Measurements from ENCODE around the gene MRPL58. TPM values are rescaled to one million over a fixed set of nuclear protein-coding genes. Genes with fewer than 3 reads are reported as not detected.
A peak's percentile ranks its signal among the peaks of the same experiment; 100 is the strongest.

Gene MRPL58
- total and polyA plus RNA-seq, 10 of the 15 experiments (the other 5 are each of a cell fraction or from before 2014, with no cell fraction given): 23.0 to 64.3 (median 51.9) TPM

DNA sequence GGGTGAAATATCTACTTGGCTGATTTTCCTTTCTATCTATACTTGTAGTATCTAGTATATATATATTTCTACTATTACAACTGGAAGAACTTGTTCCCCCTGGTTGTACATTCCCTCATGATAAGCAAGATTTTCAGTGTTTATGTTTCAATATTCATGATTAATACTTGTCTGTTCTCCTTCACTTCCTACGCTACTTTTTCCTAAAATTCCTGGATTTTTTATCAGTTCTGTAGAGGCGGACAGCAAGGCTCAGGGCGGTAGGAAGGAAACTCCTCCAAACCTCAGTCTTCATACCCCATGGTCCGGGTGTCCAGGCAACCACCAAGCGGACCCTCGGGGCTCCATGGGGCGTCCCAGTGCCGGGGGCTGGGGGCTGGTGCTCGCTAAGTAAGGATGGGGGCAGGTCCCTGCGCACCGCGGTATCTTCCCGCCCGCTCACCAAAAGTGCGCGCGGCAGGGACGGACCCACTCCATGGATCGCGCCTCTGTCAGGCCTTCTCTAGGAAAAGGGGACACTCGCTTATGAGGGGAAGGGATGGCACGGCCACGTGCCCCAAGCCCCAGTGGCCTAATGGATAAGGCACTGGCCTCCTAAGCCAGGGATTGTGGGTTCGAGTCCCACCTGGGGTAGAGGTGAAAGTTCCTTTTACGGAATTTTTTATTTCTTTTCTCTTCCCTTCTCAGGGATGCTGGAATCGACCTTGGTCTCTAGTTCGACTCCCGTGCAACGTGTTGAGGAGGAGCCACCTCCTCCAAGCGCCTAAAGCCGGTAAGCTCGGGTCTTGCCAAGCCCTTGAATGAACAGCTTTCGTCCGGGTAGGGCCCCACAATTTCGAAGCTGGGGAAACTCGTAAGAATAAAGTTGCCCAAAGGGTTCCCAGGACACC, 21.1 kb downstream of the MRPL58 start (continued):
- TF ChIP-seq, protein P1, sequence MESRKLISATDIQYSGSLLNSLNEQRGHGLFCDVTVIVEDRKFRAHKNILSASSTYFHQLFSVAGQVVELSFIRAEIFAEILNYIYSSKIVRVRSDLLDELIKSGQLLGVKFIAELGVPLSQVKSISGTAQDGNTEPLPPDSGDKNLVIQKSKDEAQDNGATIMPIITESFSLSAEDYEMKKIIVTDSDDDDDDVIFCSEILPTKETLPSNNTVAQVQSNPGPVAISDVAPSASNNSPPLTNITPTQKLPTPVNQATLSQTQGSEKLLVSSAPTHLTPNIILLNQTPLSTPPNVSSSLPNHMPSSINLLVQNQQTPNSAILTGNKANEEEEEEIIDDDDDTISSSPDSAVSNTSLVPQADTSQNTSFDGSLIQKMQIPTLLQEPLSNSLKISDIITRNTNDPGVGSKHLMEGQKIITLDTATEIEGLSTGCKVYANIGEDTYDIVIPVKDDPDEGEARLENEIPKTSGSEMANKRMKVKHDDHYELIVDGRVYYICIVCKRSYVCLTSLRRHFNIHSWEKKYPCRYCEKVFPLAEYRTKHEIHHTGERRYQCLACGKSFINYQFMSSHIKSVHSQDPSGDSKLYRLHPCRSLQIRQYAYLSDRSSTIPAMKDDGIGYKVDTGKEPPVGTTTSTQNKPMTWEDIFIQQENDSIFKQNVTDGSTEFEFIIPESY (IDR thresholded peaks at IDR 0.05): no peak
- TF ChIP-seq HDAC6 (IDR thresholded peaks at IDR 0.05; ENCODE audit: unreplicated experiment): no peak
- no peak for TF ChIP-seq HCFC1 (IDR thresholded peaks at IDR 0.05; ENCODE audit: low read length)
- TF ChIP-seq RELA (IDR thresholded peaks at IDR 0.05; ENCODE audit: borderline replicate concordance, partially characterized antibody): peak; percentile 78
- no peak for TF ChIP-seq NRF1 (conservative IDR thresholded peaks at IDR 0.05; ENCODE audit: low read depth, low read length)
- TF ChIP-seq, protein P2, sequence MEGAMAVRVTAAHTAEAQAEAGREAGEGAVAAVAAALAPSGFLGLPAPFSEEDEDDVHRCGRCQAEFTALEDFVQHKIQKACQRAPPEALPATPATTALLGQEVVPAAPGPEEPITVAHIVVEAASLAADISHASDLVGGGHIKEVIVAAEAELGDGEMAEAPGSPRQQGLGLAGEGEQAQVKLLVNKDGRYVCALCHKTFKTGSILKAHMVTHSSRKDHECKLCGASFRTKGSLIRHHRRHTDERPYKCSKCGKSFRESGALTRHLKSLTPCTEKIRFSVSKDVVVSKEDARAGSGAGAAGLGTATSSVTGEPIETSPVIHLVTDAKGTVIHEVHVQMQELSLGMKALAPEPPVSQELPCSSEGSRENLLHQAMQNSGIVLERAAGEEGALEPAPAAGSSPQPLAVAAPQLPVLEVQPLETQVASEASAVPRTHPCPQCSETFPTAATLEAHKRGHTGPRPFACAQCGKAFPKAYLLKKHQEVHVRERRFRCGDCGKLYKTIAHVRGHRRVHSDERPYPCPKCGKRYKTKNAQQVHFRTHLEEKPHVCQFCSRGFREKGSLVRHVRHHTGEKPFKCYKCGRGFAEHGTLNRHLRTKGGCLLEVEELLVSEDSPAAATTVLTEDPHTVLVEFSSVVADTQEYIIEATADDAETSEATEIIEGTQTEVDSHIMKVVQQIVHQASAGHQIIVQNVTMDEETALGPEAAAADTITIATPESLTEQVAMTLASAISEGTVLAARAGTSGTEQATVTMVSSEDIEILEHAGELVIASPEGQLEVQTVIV (IDR thresholded peaks at IDR 0.05; ENCODE audit: borderline replicate concordance, partially characterized antibody): no peak
- TF ChIP-seq PAX8 (IDR thresholded peaks at IDR 0.05): no peak
- TF ChIP-seq, protein P3, sequence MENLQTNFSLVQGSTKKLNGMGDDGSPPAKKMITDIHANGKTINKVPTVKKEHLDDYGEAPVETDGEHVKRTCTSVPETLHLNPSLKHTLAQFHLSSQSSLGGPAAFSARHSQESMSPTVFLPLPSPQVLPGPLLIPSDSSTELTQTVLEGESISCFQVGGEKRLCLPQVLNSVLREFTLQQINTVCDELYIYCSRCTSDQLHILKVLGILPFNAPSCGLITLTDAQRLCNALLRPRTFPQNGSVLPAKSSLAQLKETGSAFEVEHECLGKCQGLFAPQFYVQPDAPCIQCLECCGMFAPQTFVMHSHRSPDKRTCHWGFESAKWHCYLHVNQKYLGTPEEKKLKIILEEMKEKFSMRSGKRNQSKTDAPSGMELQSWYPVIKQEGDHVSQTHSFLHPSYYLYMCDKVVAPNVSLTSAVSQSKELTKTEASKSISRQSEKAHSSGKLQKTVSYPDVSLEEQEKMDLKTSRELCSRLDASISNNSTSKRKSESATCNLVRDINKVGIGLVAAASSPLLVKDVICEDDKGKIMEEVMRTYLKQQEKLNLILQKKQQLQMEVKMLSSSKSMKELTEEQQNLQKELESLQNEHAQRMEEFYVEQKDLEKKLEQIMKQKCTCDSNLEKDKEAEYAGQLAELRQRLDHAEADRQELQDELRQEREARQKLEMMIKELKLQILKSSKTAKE (IDR thresholded peaks at IDR 0.05; ENCODE audit: low read depth, poor library complexity, severe bottlenecking): peak; percentile 66
- TF ChIP-seq, protein P4, sequence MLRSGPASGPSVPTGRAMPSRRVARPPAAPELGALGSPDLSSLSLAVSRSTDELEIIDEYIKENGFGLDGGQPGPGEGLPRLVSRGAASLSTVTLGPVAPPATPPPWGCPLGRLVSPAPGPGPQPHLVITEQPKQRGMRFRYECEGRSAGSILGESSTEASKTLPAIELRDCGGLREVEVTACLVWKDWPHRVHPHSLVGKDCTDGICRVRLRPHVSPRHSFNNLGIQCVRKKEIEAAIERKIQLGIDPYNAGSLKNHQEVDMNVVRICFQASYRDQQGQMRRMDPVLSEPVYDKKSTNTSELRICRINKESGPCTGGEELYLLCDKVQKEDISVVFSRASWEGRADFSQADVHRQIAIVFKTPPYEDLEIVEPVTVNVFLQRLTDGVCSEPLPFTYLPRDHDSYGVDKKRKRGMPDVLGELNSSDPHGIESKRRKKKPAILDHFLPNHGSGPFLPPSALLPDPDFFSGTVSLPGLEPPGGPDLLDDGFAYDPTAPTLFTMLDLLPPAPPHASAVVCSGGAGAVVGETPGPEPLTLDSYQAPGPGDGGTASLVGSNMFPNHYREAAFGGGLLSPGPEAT (IDR thresholded peaks at IDR 0.05; ENCODE audit: low read depth): peak; percentile 23; the same call in 1 of the 2 replicates
- TF ChIP-seq GATAD2B (conservative IDR thresholded peaks at IDR 0.05; ENCODE audit: low read depth): no peak; the same call in 1 of the 2 replicates
- TF ChIP-seq KAT2A (conservative IDR thresholded peaks at IDR 0.05; ENCODE audit: control insufficient read depth, low read depth, low read length): no peak
- TF ChIP-seq STAT3 (IDR thresholded peaks at IDR 0.05; ENCODE audit: low read depth, low read length): no peak
- peak; percentile 99 for TF ChIP-seq SMARCA5 (IDR thresholded peaks at IDR 0.05)
- peak; percentile 63; the same call in 1 of the 2 replicates for TF ChIP-seq LARP7 (IDR thresholded peaks at IDR 0.05)
- no peak for TF ChIP-seq YBX1 (IDR thresholded peaks at IDR 0.05)
- TF ChIP-seq, protein P5, sequence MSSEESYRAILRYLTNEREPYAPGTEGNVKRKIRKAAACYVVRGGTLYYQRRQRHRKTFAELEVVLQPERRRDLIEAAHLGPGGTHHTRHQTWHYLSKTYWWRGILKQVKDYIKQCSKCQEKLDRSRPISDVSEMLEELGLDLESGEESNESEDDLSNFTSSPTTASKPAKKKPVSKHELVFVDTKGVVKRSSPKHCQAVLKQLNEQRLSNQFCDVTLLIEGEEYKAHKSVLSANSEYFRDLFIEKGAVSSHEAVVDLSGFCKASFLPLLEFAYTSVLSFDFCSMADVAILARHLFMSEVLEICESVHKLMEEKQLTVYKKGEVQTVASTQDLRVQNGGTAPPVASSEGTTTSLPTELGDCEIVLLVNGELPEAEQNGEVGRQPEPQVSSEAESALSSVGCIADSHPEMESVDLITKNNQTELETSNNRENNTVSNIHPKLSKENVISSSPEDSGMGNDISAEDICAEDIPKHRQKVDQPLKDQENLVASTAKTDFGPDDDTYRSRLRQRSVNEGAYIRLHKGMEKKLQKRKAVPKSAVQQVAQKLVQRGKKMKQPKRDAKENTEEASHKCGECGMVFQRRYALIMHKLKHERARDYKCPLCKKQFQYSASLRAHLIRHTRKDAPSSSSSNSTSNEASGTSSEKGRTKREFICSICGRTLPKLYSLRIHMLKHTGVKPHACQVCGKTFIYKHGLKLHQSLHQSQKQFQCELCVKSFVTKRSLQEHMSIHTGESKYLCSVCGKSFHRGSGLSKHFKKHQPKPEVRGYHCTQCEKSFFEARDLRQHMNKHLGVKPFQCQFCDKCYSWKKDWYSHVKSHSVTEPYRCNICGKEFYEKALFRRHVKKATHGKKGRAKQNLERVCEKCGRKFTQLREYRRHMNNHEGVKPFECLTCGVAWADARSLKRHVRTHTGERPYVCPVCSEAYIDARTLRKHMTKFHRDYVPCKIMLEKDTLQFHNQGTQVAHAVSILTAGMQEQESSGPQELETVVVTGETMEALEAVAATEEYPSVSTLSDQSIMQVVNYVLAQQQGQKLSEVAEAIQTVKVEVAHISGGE (CRISPR knock-in tag; IDR thresholded peaks at IDR 0.05): no peak

Data from GM12878 (cell line).